Measurements from ENCODE around the gene OTUD5.

OTUD5 gene

GRCh38 chrX:48936429-48937053 lies 20.9 kb downstream of the OTUD5 start:
- TF ChIP-seq CTCF (conservative IDR thresholded peaks at IDR 0.05): no peak
- no peak overlapping the region for H3K27ac ChIP-seq

- no peak for TF ChIP-seq CTCF (conservative IDR thresholded peaks at IDR 0.05)
- no peak overlapping the region for H3K27ac ChIP-seq
Measured at GRCh38 chrX:48935301-48935670, 22.1 kb downstream of the OTUD5 start.

GRCh38 chrX:48934581-48935300 lies 22.7 kb downstream of the OTUD5 start:
- no peak overlapping the region for H3K27ac ChIP-seq

GRCh38 chrX:48933757-48934156 lies 23.6 kb downstream of the OTUD5 start:
- no peak overlapping the region for H3K27ac ChIP-seq
- TF ChIP-seq CTCF (conservative IDR thresholded peaks at IDR 0.05): no peak

More at GRCh38 chrX:48934581-48935300, 22.7 kb downstream of the OTUD5 start:
- TF ChIP-seq CTCF (conservative IDR thresholded peaks at IDR 0.05): no peak

GRCh38 chrX:48927736-48928382 lies 29.5 kb downstream of the OTUD5 start:
- no peak for TF ChIP-seq CTCF (conservative IDR thresholded peaks at IDR 0.05)
- H3K27ac ChIP-seq: no peak overlapping the region

GRCh38 chrX:48927123-48927522 lies 30.3 kb downstream of the OTUD5 start:
- TF ChIP-seq CTCF (conservative IDR thresholded peaks at IDR 0.05): no peak
- H3K27ac ChIP-seq: no peak overlapping the region

- no peak for TF ChIP-seq CTCF (conservative IDR thresholded peaks at IDR 0.05)
- H3K27ac ChIP-seq: no peak overlapping the region
Measured at GRCh38 chrX:48924270-48924669, 33.1 kb downstream of the OTUD5 start.
